CD4-positive, alpha-beta T cell treated with Interleukin-15 for 4 hours (primary cell): ENCODE results near the gene TEAD1.

ENCODE experiments used
- DNase-seq: peaks from one replicate; pipeline ENCODE4 v3.0.0-alpha.2; 2020; ENCODE audit warnings: low spot score

Gene TEAD1

GRCh38 chr11:12666915-12667314, 7.3 kb upstream of the TEAD1 start:
- no peak for DNase-seq

DNA sequence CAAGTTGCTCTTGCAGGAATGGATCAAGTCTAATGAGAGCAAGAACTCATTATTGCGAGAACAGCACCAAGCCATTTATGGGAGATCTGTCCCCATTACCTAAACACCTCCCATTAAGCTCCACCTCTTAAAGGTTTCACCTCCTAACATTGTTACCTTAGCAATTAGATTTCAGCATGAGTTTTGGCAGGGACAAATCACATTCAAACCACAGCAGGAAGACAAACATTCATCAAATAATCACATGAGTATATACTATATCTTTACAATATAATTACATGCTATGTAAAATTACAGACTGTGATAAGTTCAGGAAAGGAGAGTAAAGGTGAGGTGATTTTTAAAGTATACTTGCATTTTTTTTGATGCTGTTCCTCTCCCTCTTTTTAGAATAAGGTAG, 6.6 kb upstream of the TEAD1 start:
- no peak for DNase-seq

DNA sequence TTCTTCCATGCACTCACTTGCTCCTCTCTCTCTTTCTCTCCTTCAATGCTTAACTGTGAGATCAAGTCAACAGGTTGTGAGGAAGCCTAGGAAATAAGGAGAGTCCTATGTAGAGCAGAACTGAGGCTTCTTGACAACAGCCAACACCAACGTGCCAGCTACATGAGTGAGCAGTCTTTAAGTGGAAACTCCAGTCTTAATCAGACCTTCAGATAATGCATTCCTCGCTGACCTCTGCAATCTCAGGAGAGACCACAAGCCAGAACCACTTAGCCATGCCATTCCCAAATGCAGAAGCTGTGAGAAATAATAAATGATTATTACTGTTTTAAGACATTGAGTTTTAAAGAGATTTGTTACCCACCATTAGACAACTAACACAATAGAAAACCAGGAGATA, 6.1 kb upstream of the TEAD1 start:
- DNase-seq = no peak

DNA sequence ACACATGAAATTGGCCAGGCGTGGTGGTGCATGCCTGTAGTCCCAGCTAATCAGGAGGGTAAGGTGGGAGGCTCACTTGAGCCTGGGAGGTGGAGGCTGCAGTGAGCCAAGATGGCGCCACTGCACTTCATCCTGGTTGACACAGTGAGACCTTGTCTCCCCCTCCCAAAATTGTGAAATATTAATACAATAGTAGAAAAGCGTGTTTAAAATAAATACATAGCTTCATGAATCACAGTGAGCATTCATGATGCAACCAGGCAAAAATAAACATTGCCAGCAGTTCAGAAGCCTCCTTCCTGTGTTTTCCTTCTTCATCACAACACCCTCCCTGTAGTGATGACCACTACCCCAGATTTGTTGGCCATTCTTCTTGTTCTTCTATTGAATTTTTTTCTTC, 4.3 kb upstream of the TEAD1 start:
- DNase-seq = no peak

DNA sequence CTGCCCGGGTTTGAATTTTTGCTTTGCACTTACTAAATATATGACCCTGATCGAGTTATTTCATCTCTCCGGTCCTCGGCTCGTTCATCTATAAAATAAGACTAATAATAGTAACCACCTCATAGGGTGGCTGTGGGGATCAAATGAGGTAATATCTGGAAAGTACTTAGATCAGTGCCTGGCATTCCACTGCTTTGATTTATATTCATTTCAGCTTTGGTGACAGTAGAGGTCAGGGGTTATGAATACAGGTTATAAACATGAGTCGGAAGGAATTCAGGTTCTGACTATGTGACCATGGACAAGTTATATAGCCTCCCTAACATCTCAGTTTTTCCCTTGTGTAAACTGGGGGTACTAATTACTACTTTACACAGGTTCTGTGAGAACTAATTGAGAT, 2.9 kb upstream of the TEAD1 start:
- DNase-seq = no peak

DNA sequence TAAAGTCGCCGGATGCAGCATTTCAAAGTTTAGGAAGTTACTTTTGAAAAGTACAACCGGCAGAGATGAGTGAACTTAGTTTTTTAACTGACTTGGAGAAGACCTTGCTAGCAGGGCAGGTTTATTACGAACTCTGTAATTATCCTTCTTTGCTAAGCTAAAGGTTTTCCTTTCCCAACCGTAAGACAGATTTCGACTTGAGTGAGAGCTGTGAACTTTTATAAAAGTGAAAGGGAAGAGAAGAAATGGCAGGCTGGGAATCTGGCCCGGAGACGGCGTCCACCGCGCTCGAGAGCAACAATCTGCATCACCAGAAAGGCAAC, 659 bp upstream of the TEAD1 start:
- no peak for DNase-seq

DNA sequence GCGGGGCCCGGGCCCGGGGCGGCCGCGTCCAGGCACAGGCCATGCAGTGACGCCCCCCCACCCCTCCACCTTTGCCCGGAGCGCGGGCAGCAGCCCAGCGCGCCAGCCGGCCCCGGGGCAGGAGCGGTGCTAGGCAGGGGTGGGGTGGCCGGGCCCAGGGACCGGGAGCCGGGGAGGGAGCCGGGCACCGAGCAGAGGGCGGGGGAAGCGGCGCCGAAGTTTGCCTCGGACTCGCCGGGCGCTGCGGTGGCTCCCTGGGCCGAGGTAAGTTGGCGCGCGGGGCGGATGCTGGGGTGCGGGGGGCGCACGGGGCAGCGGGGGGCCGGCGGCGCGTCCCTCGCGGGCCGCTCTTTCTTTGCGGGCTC, 332 bp downstream of the TEAD1 start:
- no peak for DNase-seq

DNA sequence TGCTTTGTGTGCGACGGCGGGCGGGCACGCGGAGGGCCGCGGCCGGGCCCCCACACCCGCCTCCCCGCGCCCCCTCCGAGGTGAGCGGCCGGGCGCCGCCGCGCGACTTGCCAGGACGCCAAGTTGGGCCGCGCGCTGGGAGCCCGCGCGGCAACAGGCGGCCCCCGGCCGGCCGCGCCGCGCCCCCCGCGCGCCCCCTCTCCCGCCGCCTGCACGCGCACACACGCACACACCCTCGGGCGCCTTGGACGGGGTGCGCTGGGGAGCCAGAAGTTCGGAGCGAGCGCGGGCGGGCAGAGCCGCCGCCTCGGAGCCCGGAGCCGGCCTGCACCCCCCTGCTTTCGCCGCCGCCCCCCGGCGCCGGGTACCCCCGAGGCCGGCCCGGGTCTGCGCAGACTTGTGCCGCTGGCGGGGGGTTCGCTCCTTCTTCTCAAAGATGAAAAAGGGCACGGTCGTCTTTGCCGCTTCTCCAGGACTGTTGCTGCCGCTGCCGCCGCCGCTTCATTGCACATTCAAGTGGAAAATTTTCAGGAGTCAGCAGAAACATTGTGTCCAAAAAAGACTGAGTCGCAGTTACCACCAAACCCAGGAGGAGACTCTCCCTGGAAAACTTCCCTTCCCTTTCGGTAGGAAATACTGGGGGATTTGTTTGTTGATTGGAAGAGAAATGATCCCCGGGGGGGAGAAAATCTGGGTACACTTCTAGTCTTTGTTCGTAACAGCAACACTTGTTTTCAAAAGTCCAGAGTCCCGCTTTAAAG, 895 bp downstream of the TEAD1 start:
- no peak for DNase-seq

DNA sequence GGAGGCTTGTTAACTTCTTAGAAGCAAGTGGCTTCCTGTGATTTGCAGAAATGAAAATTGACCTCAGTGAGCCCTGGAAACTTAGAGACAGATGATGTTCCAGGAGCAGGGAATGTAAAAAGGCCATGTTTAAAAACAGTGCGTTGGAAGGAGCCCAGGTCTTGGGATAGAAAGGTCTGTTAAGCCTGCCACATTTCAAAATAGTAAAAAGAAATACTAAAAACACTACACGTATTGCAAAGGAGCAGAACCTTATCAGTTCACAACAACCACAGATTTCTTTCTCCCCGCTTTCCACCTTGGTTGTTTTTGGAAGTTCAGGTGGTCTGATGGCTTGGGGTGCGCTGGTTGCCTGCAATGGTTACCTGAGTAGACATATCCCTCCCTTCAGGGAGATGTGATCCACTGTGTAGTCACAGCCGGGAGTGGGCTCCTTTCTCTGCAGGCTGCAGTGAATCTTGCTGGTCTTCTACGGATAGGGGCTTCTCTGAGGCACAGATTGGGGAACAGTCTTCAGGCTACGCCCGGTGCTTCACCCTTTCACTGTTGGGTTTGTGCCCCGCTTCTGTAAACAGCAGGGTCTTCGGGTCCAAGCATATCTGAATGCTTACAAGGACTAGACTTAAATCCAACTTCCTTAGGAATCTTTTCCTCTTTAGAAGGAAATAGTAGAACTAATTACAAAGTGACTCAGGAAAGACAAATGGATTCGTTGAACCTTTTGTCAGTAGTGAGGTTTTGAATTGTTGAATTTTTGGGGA, 1.9 kb downstream of the TEAD1 start:
- no peak for DNase-seq

- no peak for DNase-seq
Measured at GRCh38 chr11:12677131-12677530, 2.9 kb downstream of the TEAD1 start.

GRCh38 chr11:12678092-12678491, 3.9 kb downstream of the TEAD1 start:
- DNase-seq = no peak

DNA sequence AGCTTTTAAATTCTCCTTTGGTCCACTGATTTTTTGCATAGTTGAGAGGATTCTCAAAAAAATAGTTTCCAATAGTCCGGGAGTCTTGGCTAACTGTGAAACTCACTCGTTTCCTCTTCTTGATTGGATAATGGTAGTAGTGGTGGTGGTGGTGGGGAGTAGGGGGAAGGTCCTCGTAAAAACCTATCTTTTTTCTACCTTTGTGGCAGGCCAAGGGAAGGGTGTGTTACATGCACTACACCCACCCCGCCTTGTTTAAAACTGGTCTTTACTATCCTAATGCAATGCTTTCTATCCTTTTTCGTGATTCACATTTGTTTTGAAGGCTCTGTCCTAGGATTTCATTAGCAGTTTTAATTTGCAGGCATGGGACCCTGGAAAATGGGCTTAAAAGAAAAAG, 4.8 kb downstream of the TEAD1 start:
- DNase-seq = no peak

DNA sequence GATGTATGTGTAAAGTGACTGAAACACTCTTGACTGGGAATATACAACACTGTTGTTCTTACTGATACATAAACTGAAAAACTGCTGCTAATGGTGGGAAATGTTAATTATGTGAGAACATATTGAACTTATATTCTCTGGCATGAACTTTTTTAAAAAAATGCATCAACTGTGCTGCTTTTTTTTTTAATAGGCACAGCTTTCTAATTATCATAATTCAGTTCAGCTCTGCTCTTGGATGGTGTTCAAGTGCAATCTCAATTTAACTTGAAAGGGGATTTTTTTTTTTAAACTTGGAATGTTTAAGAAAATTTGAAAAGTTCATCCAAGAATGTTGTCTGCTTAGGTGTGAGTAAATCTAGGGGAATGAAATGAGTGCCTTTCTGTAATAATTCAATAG, 5.2 kb downstream of the TEAD1 start:
- no peak for DNase-seq

GRCh38 chr11:12680246-12680939, 6.2 kb downstream of the TEAD1 start:
- DNase-seq = no peak

DNA sequence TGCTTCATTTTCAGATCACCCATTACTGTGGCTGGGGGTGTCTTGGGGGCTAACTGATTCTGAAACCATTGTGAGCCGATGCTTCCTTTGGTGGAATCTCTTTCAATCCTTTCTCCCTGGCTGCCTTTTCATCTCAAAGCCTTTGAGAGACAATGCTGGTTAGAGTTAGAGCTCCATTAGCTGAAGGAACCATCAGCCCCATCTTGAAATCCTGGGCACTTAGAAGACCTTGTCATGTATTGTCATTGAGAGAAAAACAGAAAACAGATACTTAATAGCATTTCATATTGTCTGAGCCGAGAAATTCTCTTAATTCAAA, 6.7 kb downstream of the TEAD1 start:
- no peak for DNase-seq

GRCh38 chr11:12681466-12681865, 7.2 kb downstream of the TEAD1 start:
- no peak for DNase-seq

- DNase-seq = no peak
Measured at GRCh38 chr11:12682288-12682687, 8.1 kb downstream of the TEAD1 start.

DNA sequence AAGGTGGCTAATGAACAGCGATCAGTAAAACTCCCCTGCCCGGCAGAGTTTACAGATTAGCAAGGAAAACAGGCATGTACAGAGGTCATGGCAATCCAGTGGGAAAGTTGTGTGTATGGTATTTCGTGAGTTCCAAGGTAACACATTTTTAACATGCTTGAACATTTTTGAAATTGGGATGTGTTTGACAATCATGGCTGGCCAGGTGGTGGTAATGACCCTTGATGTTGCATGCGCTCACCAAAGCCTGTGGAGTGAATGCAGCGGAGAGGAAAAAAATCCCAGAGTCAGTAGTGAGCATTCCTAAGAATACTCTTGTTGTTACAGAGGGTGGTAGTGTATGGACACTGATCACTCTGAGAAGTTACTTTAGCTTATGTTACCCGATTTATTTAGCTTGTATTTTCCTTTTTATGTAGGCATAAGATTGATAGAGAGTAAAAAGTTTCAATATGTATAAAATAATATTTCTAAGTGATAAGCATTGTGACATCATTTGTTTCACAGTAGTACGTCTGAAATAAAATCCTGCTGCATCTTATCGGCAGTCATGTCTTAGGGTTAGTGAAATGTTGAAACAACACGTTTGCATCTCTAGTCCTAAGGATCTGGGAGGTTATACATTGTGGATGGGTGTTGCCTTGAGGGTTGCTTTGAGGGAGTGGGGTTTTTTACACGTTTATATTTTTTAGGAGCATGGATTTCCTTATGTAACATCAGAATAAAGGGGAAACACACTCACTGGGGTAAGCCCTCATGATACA, 8.7 kb downstream of the TEAD1 start:
- DNase-seq = no peak

DNA sequence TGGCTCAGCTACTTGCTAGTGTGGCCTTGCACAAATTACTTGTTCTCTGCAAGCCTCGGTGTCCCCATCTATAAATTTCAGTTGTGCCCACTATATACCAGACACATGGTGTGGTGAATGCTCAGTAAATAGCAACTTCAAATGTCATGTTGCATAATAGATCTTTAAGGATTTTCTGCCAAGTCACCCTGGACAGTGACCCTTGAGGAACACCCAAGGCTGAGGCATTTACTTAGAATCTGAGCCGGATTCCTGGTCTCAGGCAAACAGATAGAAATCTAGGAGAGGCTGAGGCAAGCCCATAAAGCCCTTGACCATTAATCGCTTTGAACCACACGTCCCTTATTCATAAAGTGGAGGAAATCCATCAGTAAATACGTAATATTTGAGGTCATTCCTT, 9.7 kb downstream of the TEAD1 start:
- DNase-seq = no peak

GRCh38 chr11:12684315-12684714, 10.1 kb downstream of the TEAD1 start:
- no peak for DNase-seq

- DNase-seq = no peak
Measured at GRCh38 chr11:12684816-12685215, 10.6 kb downstream of the TEAD1 start.

- DNase-seq = no peak
Measured at GRCh38 chr11:12685229-12685628, 11.0 kb downstream of the TEAD1 start.
